OCI-M2 (cell line): ENCODE data around the gene IL17F.

Experiments
- DNase-seq: peaks from one replicate; lab custom pipeline; 2025; ENCODE audit not compliant: unreplicated experiment; lab: John Stamatoyannopoulos, UW

IL17F gene

DNA sequence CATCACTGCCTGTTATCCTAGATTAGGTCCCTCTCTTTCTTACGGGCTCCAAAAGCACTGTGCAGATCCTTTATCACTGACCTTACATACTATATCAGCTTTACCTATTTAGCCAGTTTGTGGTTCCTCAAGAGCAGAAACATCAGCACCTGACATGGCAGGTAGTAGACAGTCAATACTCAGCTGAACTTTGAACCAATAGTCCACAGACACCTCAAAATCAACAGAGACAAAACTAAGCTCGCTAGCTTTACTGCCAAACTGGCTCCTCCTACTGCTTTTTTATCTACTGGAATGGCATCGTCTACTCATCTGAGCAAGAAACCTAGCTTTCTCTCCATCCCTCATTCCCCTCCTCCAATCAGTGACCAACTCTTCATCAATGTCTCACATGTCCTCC, 52.5 kb downstream of the IL17F start:
- no peak for DNase-seq

DNA sequence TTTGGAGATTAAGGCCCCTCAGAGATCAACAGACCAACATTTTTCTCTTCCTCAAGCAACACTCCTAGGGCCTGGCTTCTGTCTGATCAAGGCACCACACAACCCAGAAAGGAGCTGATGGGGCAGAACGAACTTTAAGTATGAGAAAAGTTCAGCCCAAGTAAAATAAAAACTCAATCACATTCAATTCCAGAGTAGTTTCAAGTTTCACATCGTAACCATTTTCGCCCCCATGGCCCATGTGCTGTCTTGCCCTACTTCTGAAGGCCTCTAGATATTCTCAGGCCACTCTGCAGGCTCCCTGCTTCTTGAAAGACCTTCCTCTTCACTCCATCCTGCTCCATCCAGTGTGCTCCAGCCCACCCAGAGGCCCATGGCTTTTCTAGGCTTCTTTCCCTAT, 53.9 kb downstream of the IL17F start:
- DNase-seq: no peak

DNA sequence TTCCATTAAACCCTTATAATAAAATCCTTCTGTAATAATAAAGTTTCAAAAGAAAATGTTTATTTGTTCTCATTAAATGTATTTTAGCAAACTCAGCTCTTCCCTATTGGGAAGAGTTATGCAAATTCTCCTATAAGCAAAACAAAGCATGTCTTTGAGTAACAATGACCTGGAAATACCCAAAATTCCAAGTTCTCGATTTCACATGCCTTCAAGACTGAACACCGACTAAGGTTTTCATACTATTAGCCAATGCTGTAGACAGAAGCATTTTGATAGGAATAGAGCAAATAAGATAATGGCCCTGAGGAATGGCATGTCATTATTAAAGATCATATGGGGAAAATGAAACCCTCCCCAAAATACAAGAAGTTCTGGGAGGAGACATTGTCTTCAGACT, 54.3 kb downstream of the IL17F start:
- no peak for DNase-seq

- DNase-seq: no peak
Measured at GRCh38 chr6:52187098-52187497, 57.2 kb downstream of the IL17F start.
